GM10248 (cell line): Measurements from ENCODE around the gene EXD3.

Source experiments
- CTCF ChIA-PET: fragments of 300-600 bp; sonication (Branson Sonifier 250); formaldehyde crosslinking; extraction: SDS; loops from one replicate; lab custom pipeline; 2021; ENCODE audit warnings: antibody characterized with exemption; lab: Yijun Ruan, JAX
- POLR2A ChIA-PET: fragments of 350-650 bp; sonication (Branson Sonifier 250); formaldehyde crosslinking; extraction: SDS; loops from one replicate; lab custom pipeline; 2020; ENCODE audit warnings: antibody characterized with exemption; lab: Yijun Ruan, JAX
- DNase-seq: peaks from one replicate; pipeline ENCODE4 v3.0.0; 2012; ENCODE audit errors: extremely low spot score
- CTCF ChIP-seq: IDR thresholded peaks from 2 replicates; pipeline ENCODE4 v1.5.1; 2012; ENCODE audit warnings: mild to moderate bottlenecking, low read depth; ENCODE audit errors: extremely low read depth, missing control alignments, control extremely low read depth

The EXD3 gene

GRCh38 chr9:137309368-137310188 lies 113.4 kb downstream of the EXD3 start:
- ChIA-PET CTCF (interaction anchor here (0.6 kb wide), 1 partner anchor 11 kb away, joined by 3 read pairs; no protein-coding TSS in a partner anchor), POLR2A (no interaction called here)
- no peak for DNase-seq
- TF ChIP-seq CTCF, result no peak

- CTCF ChIA-PET, result interaction anchor here (1.4 kb wide), 1 partner anchor 14 kb away, joined by 3 read pairs; no protein-coding TSS in a partner anchor
- no peak for TF ChIP-seq CTCF
- POLR2A ChIA-PET, result interaction anchor here (0.7 kb wide), 1 partner anchor 86 kb away, joined by 5 read pairs; no protein-coding TSS in a partner anchor
- DNase-seq, result no peak
Observed at GRCh38 chr9:137308057-137308619, 114.8 kb downstream of the EXD3 start.

GRCh38 chr9:137307255-137308056 lies 115.5 kb downstream of the EXD3 start:
- POLR2A ChIA-PET, result no interaction called here
- TF ChIP-seq CTCF, result no peak
- CTCF ChIA-PET, result interaction anchor here (1.4 to 1.6 kb wide), 3 partner anchors 9 to 116 kb away, joined by 3 to 5 read pairs (median 3); partner anchors contain the start of genes EXD3 and NOXA1
- no peak for DNase-seq

GRCh38 chr9:137306850-137307254 lies 116.1 kb downstream of the EXD3 start:
- no peak for DNase-seq
- ChIA-PET CTCF (interaction anchor here (1.4 to 1.6 kb wide), 3 partner anchors 10 to 116 kb away, joined by 3 to 5 read pairs (median 3); partner anchors contain the start of genes EXD3 and NOXA1), POLR2A (interaction anchor here (0.6 kb wide), 1 partner anchor 14 kb away, joined by 3 read pairs; no protein-coding TSS in a partner anchor)
- TF ChIP-seq CTCF, result no peak

- no peak for DNase-seq
- CTCF ChIA-PET, result interaction anchor here (1.5 to 1.6 kb wide), 2 partner anchors 10 to 117 kb away, joined by 3 to 5 read pairs; partner anchors contain the start of genes EXD3 and NOXA1
- POLR2A ChIA-PET, result interaction anchor here (0.6 kb wide), 1 partner anchor 14 kb away, joined by 3 read pairs; no protein-coding TSS in a partner anchor
- TF ChIP-seq CTCF, result no peak
Observed at GRCh38 chr9:137306066-137306849, 116.7 kb downstream of the EXD3 start.
